Neural crest cell (in vitro differentiated cells): ENCODE results near the gene PTPRK. TPM values are rescaled to one million over a fixed set of nuclear protein-coding genes. Genes with fewer than 3 reads are reported as not detected.

Source experiments
- DNase-seq: peaks from one replicate; pipeline ENCODE4 v3.0.0; 2021; ENCODE audit warnings: low read depth, mixed read lengths, low spot score
- H3K27ac Mint-ChIP-seq: one replicate; pipeline ENCODE4 v1.8.0; 2021; ENCODE audit warnings: mild to moderate bottlenecking, mixed read lengths; ENCODE audit not compliant: unreplicated experiment
- H3K27me3 Mint-ChIP-seq: 2 replicates; pipeline ENCODE4 v1.8.0; 2021; ENCODE audit warnings: low read depth, mild to moderate bottlenecking, mixed read lengths
- H3K36me3 Mint-ChIP-seq: 2 replicates; pipeline ENCODE4 v1.8.0; 2021; ENCODE audit warnings: low read depth, mild to moderate bottlenecking, mixed read lengths
- H3K4me1 Mint-ChIP-seq: 2 replicates; pipeline ENCODE4 v1.8.0; 2021; ENCODE audit warnings: mixed read lengths
- H3K4me3 Mint-ChIP-seq: one replicate; pipeline ENCODE4 v1.8.0; 2021; ENCODE audit warnings: mild to moderate bottlenecking, mixed read lengths
- H3K9me3 Mint-ChIP-seq: 2 replicates; pipeline ENCODE4 v1.8.0; 2021; ENCODE audit warnings: mixed read lengths
- CTCF ChIP-seq: fragments of 200-600 bp; sonication (generic); conservative IDR thresholded peaks from 2 replicates; pipeline ENCODE4 v1.5.0; 2021; ENCODE audit warnings: antibody characterized with exemption, mild to moderate bottlenecking
- total RNA-seq: library from RNA; stranded (reverse); gene quantifications from 2 replicates; pipeline ENCODE4 v1.2.1, GENCODE V29; 2021

Gene PTPRK
- total RNA-seq, 1 donor from 2014 or later = 30.8 TPM

- H3K36me3 Mint-ChIP-seq = no peaks in the 10 kb centered on the region
- H3K9me3 Mint-ChIP-seq = no peaks in the 10 kb centered on the region
- peaks cover 22% of the 10 kb centered on the region for H3K4me1 Mint-ChIP-seq
- peak overlapping the region; percentile 13 for H3K27ac Mint-ChIP-seq
- TF ChIP-seq CTCF = no peak
- H3K4me3 Mint-ChIP-seq = no peak overlapping the region
- peak; percentile 1 for DNase-seq
- H3K27me3 Mint-ChIP-seq = no peaks in the 10 kb centered on the region
Measured at GRCh38 chr6:128131036-128131435, 389.4 kb downstream of the PTPRK start.

GRCh38 chr6:128129679-128130078, 390.7 kb downstream of the PTPRK start:
- DNase-seq = no peak
- no peak overlapping the region for H3K4me3 Mint-ChIP-seq

DNA sequence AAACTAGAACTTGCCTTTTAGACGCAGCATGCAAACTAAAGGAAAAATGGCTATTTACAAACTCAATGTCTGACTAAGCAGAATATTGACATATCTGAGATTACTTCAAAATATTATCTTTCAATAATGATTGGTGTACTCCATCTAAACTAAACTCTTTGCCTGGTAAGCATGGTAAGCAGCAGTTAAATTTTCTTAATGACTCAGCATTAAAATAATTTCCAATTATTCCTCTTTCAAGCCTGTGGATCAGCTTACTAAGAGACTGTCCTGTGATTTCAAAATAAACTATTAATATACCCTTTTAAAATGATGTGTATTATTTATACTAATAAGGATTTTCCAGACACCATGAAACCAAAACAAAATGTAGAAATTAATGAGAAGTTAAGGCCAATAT, 392.7 kb downstream of the PTPRK start:
- H3K36me3 Mint-ChIP-seq = no peaks in the 10 kb centered on the region
- H3K27ac Mint-ChIP-seq = no peak overlapping the region
- no peaks in the 10 kb centered on the region for H3K9me3 Mint-ChIP-seq
- DNase-seq = no peak
- no peak overlapping the region for H3K4me3 Mint-ChIP-seq
- H3K4me1 Mint-ChIP-seq = peaks cover 21% of the 10 kb centered on the region
- no peaks in the 10 kb centered on the region for H3K27me3 Mint-ChIP-seq
- no peak for TF ChIP-seq CTCF

More at GRCh38 chr6:128129679-128130078, 390.7 kb downstream of the PTPRK start:
- Mint-ChIP-seq H3K27me3 (no peaks in the 10 kb centered on the region), H3K4me1 (peaks cover 22% of the 10 kb centered on the region), H3K9me3 (no peaks in the 10 kb centered on the region), H3K27ac (no peak overlapping the region), H3K36me3 (no peaks in the 10 kb centered on the region)
- no peak for TF ChIP-seq CTCF

DNA sequence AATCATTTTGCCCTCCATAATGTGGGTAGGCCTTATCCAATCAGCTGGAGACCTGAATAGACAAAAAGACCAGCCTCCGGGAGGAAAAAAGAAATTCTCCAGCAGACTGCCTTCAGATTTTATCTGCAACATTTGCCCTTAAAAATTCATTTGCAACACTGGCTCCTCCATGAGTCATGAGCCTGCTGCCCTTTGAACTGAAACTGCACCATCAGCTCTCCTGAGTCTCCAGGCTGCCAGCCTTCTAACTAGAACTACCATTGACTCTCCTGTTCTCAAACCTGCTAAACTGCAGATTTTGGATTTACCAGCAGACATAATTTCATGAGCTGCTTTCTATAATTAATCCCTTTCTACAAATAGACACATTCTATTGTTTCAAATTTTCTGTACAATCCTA, 395.7 kb downstream of the PTPRK start:
- TF ChIP-seq CTCF = no peak
- DNase-seq = no peak
- no peaks in the 10 kb centered on the region for H3K9me3 Mint-ChIP-seq
- no peaks in the 10 kb centered on the region for H3K4me1 Mint-ChIP-seq
- H3K4me3 Mint-ChIP-seq = no peak overlapping the region
- no peaks in the 10 kb centered on the region for H3K36me3 Mint-ChIP-seq
- no peak overlapping the region for H3K27ac Mint-ChIP-seq
- H3K27me3 Mint-ChIP-seq = no peaks in the 10 kb centered on the region

DNA sequence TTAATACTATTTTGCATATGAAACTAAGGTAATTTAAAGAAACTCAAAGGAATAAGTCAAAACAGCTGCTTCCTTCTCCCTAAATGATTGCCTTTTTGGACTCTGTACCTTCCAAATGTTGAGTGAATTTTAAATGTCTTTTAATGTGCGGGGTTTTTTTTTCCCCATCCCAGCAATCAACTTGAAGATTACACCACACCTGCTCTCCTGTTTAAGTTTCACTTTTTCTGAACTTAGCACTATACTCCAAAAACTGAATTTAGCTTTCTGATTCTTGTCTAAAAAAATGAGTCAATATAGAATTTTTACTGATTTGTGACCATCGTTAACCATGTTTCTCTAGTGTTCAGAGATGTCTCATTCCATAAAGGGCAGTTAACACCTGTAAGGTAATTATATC, 398.8 kb downstream of the PTPRK start:
- H3K27me3 Mint-ChIP-seq = no peaks in the 10 kb centered on the region
- no peak overlapping the region for H3K27ac Mint-ChIP-seq
- no peaks in the 10 kb centered on the region for H3K9me3 Mint-ChIP-seq
- no peak for TF ChIP-seq CTCF
- H3K4me3 Mint-ChIP-seq = no peak overlapping the region
- DNase-seq = no peak
- H3K36me3 Mint-ChIP-seq = no peaks in the 10 kb centered on the region
- no peaks in the 10 kb centered on the region for H3K4me1 Mint-ChIP-seq

- no peak for TF ChIP-seq CTCF
- no peaks in the 10 kb centered on the region for H3K27me3 Mint-ChIP-seq
Measured at GRCh38 chr6:128121190-128121589, 399.2 kb downstream of the PTPRK start.

More at GRCh38 chr6:128121190-128121589, 399.2 kb downstream of the PTPRK start:
- Mint-ChIP-seq H3K4me1 (no peaks in the 10 kb centered on the region), H3K27ac (no peak overlapping the region), H3K4me3 (no peak overlapping the region), H3K9me3 (no peaks in the 10 kb centered on the region), H3K36me3 (no peaks in the 10 kb centered on the region)
- no peak for DNase-seq
